ENCODE data around the gene PLAU. TPM values are rescaled to one million over a fixed set of nuclear protein-coding genes. Genes with fewer than 3 reads are reported as not detected.
A peak's percentile ranks its signal among the peaks of the same experiment; 100 is the strongest.

Gene PLAU
- total and polyA plus RNA-seq, 8 donors = 5.5 to 39.5 (median 9.9) TPM; not detected in 1

DNA sequence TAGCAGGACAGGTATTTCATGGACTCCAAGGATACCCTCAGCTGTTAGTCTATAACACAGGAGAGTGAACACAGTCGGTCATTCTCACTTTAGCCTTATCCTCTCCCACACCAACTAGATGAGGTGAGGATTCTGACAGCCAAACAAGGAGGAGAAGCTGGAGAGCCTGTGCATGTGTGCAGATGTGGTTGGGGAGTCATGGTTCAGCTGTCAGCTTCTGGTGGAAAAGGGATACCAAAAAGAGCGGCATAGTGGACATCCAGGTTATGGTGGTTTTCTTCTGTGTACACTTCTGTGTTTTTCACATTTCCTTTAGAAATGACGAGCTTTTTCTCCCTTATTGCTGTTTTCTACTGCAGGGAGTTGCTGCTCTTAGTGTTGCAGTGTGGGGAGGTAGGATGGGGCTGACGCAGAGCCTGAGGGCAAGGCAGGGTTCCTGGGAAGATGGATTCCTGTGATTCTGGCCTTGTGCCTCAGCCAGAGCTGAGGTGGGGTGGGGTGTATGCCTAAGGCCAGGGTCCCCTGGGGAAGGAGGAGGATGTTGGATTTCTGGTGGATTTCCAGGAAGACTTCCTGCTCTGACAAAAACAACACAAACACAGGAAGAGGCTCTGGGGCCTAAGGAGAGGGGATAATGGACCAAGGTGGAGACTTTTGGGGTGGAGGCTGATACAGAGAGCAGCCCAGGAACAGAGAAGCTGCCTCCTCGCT lies 26.6 kb downstream of the PLAU start:
- DNase-seq = no peak
- no peaks in the 10 kb centered on the region for H3K36me3 ChIP-seq
- 73 to 81% (median 77%) methylated on average over 5 of the region's 5 CpGs for WGBS, 5 donors
- TF ChIP-seq, protein P1, sequence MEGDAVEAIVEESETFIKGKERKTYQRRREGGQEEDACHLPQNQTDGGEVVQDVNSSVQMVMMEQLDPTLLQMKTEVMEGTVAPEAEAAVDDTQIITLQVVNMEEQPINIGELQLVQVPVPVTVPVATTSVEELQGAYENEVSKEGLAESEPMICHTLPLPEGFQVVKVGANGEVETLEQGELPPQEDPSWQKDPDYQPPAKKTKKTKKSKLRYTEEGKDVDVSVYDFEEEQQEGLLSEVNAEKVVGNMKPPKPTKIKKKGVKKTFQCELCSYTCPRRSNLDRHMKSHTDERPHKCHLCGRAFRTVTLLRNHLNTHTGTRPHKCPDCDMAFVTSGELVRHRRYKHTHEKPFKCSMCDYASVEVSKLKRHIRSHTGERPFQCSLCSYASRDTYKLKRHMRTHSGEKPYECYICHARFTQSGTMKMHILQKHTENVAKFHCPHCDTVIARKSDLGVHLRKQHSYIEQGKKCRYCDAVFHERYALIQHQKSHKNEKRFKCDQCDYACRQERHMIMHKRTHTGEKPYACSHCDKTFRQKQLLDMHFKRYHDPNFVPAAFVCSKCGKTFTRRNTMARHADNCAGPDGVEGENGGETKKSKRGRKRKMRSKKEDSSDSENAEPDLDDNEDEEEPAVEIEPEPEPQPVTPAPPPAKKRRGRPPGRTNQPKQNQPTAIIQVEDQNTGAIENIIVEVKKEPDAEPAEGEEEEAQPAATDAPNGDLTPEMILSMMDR (IDR thresholded peaks at IDR 0.05) = no peak
- TF ChIP-seq EP300 (IDR thresholded peaks at IDR 0.05) (no peak), POLR2A (IDR thresholded peaks at IDR 0.05) (no peak), POLR2AphosphoS5 (IDR thresholded peaks at IDR 0.05) (no peak)
- H3K4me1 ChIP-seq = peaks cover 6 to 25% (median 12%) of the 10 kb centered on the region in 4 donors
- intact Hi-C loops (cut with DNase I; ENCODE audit: low total_unique reads) = no loop called here
- peak overlapping the region in 4 of 5 donors; percentile 18 to 52 (median 41) for H3K27ac ChIP-seq
- H3K4me3 ChIP-seq = no peak overlapping the region
- H3K27me3 ChIP-seq = no peaks in the 10 kb centered on the region
- H3K9me3 ChIP-seq = no peaks in the 10 kb centered on the region

DNA sequence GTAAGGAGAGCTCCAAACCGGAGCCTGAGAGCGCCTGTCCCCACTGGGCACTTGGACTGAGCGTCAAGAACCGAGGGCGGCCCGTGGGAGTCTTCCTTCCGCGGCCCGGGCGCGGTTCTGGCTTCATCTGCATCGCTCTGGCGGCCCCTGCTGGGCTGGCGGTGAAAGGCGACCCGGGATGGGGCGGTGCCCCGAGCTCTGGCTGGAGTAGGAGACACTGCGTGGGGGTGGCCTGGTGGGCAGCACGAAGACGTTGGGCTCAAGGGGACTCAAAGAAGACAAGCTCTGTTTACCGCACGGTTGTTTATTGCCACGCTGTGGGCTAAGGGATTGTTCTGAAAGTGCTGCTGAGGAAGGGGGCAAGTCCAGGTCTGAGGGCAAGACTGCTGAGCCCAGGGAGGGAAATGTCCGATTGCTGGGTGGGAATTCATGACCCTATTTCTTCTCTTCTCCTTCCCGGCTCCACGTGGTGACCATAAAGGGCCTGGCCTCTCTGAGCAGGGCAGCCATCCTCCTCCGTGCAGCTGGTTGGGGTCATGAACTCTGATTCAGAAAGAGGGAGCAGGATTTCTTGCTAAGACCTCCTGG lies 29.8 kb downstream of the PLAU start:
- H3K36me3 ChIP-seq = no peaks in the 10 kb centered on the region
- TF ChIP-seq POLR2A (IDR thresholded peaks at IDR 0.05) = no peak
- TF ChIP-seq, protein P1 (IDR thresholded peaks at IDR 0.05) = peak in 5 of 7 experiments; percentile 75 to 91 (median 89)
- TF ChIP-seq EP300 (IDR thresholded peaks at IDR 0.05) = no peak
- TF ChIP-seq POLR2AphosphoS5 (IDR thresholded peaks at IDR 0.05) = peak in 1 of 3 donors; percentile 43
- 4 to 8% (median 6%) methylated on average over 26 to 28 of the region's 28 CpGs for WGBS, 5 donors
- peak overlapping the region; percentile 38 to 61 (median 53) for H3K27ac ChIP-seq
- H3K9me3 ChIP-seq = no peaks in the 10 kb centered on the region
- H3K4me3 ChIP-seq = peak overlapping the region in 2 of 4 donors; percentile 17 to 25
- intact Hi-C loops (cut with DNase I; ENCODE audit: low total_unique reads) = loop anchor here (5.0 kb wide), 1 partner anchor 53 kb away; no protein-coding TSS in a partner anchor
- H3K4me1 ChIP-seq = peaks cover 6 to 20% (median 12%) of the 10 kb centered on the region in 4 donors
- peak; percentile 86 to 92 for DNase-seq
- H3K27me3 ChIP-seq = no peaks in the 10 kb centered on the region

DNA sequence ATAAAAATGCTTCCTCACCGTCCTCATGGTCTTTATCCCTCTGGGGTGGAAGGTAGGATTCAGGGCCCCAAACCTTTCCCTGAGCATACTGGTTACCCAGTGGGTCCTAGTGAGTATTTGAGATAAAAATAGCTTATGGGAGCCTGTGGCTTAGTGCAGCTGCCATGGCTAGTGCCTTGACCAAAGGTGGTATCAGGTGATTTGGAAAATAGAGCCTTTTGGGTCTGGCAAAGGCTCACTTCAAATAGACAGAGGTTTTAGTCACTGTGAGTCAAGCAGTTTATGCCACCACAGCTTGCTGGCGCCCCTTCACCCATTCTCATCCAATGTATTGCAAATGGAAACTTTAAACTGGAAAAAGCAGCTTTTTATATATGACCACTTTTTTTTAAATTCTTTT lies 30.4 kb downstream of the PLAU start:
- intact Hi-C loops (cut with DNase I; ENCODE audit: low total_unique reads) = loop anchor here (5.0 kb wide), 1 partner anchor 54 kb away; no protein-coding TSS in a partner anchor
- TF ChIP-seq POLR2AphosphoS5 (IDR thresholded peaks at IDR 0.05) (no peak), POLR2A (IDR thresholded peaks at IDR 0.05) (no peak), EP300 (IDR thresholded peaks at IDR 0.05) (no peak)
- TF ChIP-seq, protein P1 (IDR thresholded peaks at IDR 0.05) = no peak
- H3K36me3 ChIP-seq = no peaks in the 10 kb centered on the region
- H3K27ac ChIP-seq = peak overlapping the region in 4 of 5 donors; percentile 38 to 61 (median 54)
- 78 to 95% (median 93%) methylated on average over 2 of the region's 2 CpGs for WGBS, 5 donors
- H3K4me3 ChIP-seq = no peak overlapping the region
- no peaks in the 10 kb centered on the region for H3K9me3 ChIP-seq
- H3K4me1 ChIP-seq = peaks cover 6 to 20% (median 12%) of the 10 kb centered on the region in 4 donors
- no peak for DNase-seq
- H3K27me3 ChIP-seq = no peaks in the 10 kb centered on the region

DNA sequence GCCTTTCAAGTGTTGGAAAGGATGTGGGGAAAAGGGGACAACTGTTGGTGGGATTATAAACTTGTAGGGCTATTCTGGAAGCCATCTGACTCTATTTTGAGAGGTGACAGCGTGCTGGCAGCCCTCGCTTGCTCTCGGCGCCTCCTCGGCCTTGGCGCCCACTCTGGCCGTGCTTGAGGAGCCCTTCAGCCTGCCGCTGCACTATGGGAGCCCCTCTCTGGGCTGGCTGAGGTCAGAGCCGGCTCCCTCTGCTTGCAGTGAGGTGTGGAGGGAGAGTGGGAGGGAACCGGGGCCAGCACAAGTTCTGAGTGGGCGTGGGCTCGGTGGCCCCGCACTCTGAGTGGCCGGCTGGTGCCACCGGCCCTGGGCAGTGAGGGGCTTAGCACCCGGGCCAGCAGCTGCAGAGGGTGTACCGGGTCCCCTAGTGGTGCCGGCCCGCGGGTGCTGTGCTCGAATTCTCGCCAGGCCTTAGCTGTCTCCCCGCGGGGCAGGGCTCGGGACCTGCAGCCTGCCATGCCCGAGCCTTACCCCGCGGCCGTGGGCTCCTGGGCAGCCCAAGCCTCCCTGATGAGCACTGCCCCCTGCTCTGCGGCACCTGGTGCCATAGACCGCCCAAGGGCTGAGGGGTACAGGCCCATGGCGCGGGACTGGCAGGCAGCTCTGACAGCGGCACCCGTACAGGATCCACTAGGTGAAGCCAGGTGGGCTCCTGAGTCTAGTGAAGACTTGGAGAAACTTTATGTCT lies 33.6 kb downstream of the PLAU start:
- H3K9me3 ChIP-seq = no peaks in the 10 kb centered on the region
- DNase-seq = no peak
- no peak overlapping the region for H3K4me3 ChIP-seq
- peaks cover 6 to 16% (median 12%) of the 10 kb centered on the region in 4 donors for H3K4me1 ChIP-seq
- intact Hi-C loops (cut with DNase I; ENCODE audit: low total_unique reads) = loop anchor here (5.0 kb wide), 1 partner anchor 57 kb away; no protein-coding TSS in a partner anchor
- no peak overlapping the region for H3K27ac ChIP-seq
- H3K36me3 ChIP-seq = no peaks in the 10 kb centered on the region
- no peak for TF ChIP-seq POLR2A (IDR thresholded peaks at IDR 0.05)
- WGBS, 5 donors = 93 to 100% (median 97%) methylated on average over 4 to 35 of the region's 35 CpGs
- H3K27me3 ChIP-seq = no peaks in the 10 kb centered on the region

Measured in stomach (tissue), 9 donors.